Stimulated activated CD4-positive, alpha-beta T cell treated with anti-CD3 and anti-CD28 coated beads, Interleukin-4, amount 100 ng/mL, for 48 hours (primary cell): ENCODE data around the gene SMC5.
"Not testable (repeated sequence)": the region's sequence is repeated elsewhere in the genome, so short reads cannot be mapped to it uniquely, and the experiment has no call there.

Experiments used
- DNase-seq, 2 donors: peaks; one replicate each; pipeline ENCODE4 v3.0.0-alpha.2; 2020; ENCODE audit warnings: low read depth in 2 of 2

The SMC5 gene

GRCh38 chr9:70258692-70259511 is at the start of gene SMC5:
SMC5 (plus strand) TSS chr9:70258978; CDS start chr9:70259079, 101 bp downstream.
- DNase-seq, result peak; percentile 78 to 82

GRCh38 chr9:70217029-70217428 is 41.7 kb upstream of the SMC5 start:
- DNase-seq, result no peak

GRCh38 chr9:70218767-70219166 is 40.0 kb upstream of the SMC5 start:
- no peak for DNase-seq

- DNase-seq, result no peak
Measured at GRCh38 chr9:70220216-70220615, 38.6 kb upstream of the SMC5 start.

- DNase-seq, result no peak
Measured at GRCh38 chr9:70222354-70222753, 36.4 kb upstream of the SMC5 start.

GRCh38 chr9:70228118-70228517 is 30.7 kb upstream of the SMC5 start:
- no peak for DNase-seq

- no peak for DNase-seq
Measured at GRCh38 chr9:70228611-70229010, 30.2 kb upstream of the SMC5 start.

GRCh38 chr9:70229026-70229425 is 29.8 kb upstream of the SMC5 start:
- DNase-seq, result no peak

GRCh38 chr9:70229579-70229978 is 29.2 kb upstream of the SMC5 start:
- DNase-seq, result no peak

GRCh38 chr9:70232476-70232875 is 26.3 kb upstream of the SMC5 start:
- no peak for DNase-seq

- DNase-seq, result not testable (repeated sequence)
Measured at GRCh38 chr9:70234208-70234607, 24.6 kb upstream of the SMC5 start.

GRCh38 chr9:70245952-70246351 is 12.8 kb upstream of the SMC5 start:
- DNase-seq, result not testable (repeated sequence)

- DNase-seq, result no peak
Measured at GRCh38 chr9:70250221-70250620, 8.6 kb upstream of the SMC5 start.

- DNase-seq, result no peak
Measured at GRCh38 chr9:70255486-70255885, 3.3 kb upstream of the SMC5 start.

- no peak for DNase-seq
Measured at GRCh38 chr9:70256123-70256551, 2.6 kb upstream of the SMC5 start.

- no peak for DNase-seq
Measured at GRCh38 chr9:70257502-70257901, 1.3 kb upstream of the SMC5 start.

GRCh38 chr9:70257991-70258691 is 637 bp upstream of the SMC5 start:
- DNase-seq, result peak; percentile 6 to 23

GRCh38 chr9:70259512-70259802 is 679 bp downstream of the SMC5 start:
- DNase-seq, result no peak

GRCh38 chr9:70260007-70260443 is 1.2 kb downstream of the SMC5 start:
- DNase-seq, result no peak

GRCh38 chr9:70260606-70261005 is 1.8 kb downstream of the SMC5 start:
- DNase-seq, result no peak

- DNase-seq, result no peak
Measured at GRCh38 chr9:70261131-70261870, 2.5 kb downstream of the SMC5 start.

GRCh38 chr9:70262366-70262765 is 3.6 kb downstream of the SMC5 start:
- no peak for DNase-seq

- DNase-seq, result no peak
Measured at GRCh38 chr9:70262948-70263347, 4.2 kb downstream of the SMC5 start.
